Peyer's patch (tissue), 4 donors: ENCODE data around the gene SNRPA1.

ENCODE experiments used
- POLR2A ChIP-seq, 2 donors: fragments of 450-650 bp; IDR thresholded peaks; one replicate each; pipeline ENCODE4 v1.5.1; 2017; ENCODE audit warnings: antibody characterized with exemption in 2 of 2, mild to moderate bottlenecking in 2 of 2, moderate library complexity in 2 of 2
- TF ChIP-seq, protein P1 (sequence below), 6 experiments: fragments of 450-650 bp in 4 of 6; fragments of 200-600 bp in 2 of 6; sonication (generic) in 1 of 6; IDR thresholded peaks; one replicate each; pipeline ENCODE4 v1.5.1; 2017 to 2019; ENCODE audit warnings: antibody characterized with exemption in 6 of 6, mild to moderate bottlenecking in 3 of 6, moderate library complexity in 1 of 6

DNA sequence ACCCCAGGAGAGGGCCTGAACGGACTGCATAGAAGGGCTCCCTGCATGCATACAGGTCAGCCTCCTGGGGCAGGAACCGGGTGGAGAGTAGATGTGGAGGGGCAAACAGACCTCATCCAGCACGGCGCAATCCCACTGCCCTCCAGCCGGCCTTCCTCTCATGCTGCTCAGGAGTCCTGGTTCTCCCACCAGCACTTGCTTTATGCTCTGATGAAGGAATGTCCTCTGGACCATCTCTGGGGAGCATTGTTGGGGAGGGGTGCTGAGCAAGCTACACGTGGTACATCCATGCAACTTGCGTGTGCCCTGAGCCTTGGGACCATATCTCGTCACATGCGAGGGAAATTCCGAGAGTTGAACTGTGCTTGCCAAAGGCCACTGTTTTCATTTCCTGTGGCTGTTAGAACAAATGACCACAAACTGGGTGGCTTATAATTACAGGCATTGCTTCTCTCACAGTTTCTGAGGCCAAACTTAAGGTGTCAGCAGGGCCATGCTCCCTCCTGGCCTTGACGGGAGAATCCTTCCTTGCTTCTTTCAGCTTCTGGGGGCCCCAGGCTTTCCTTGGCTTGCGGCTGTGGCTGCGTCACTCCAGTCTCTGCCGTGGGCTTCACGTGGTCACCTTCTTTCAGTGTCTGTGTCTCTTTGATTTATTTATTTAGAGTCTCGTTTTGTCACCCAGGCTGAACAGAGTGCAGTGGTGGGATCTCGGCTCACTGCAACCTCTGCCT lies 30.0 kb downstream of the SNRPA1 start:
- TF ChIP-seq, protein P1, sequence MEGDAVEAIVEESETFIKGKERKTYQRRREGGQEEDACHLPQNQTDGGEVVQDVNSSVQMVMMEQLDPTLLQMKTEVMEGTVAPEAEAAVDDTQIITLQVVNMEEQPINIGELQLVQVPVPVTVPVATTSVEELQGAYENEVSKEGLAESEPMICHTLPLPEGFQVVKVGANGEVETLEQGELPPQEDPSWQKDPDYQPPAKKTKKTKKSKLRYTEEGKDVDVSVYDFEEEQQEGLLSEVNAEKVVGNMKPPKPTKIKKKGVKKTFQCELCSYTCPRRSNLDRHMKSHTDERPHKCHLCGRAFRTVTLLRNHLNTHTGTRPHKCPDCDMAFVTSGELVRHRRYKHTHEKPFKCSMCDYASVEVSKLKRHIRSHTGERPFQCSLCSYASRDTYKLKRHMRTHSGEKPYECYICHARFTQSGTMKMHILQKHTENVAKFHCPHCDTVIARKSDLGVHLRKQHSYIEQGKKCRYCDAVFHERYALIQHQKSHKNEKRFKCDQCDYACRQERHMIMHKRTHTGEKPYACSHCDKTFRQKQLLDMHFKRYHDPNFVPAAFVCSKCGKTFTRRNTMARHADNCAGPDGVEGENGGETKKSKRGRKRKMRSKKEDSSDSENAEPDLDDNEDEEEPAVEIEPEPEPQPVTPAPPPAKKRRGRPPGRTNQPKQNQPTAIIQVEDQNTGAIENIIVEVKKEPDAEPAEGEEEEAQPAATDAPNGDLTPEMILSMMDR (IDR thresholded peaks at IDR 0.05), result no peak
- no peak for TF ChIP-seq POLR2A (IDR thresholded peaks at IDR 0.05)
